GM23338 (cell line): ENCODE data around the gene OGDHL. TPM values are rescaled to one million over a fixed set of nuclear protein-coding genes. Genes with fewer than 3 reads are reported as not detected.
"Not testable (repeated sequence)": the region's sequence is repeated elsewhere in the genome, so short reads cannot be mapped to it uniquely, and the experiment has no call there.

Experiments used
- ATAC-seq: fragments of 200-7000 bp; cut with Tn5 transposase; 3 replicates; pipeline ENCODE4 v1.9.1; 2020
- DNase-seq: peaks from one replicate; pipeline ENCODE4 v3.0.0-alpha.2; 2015; ENCODE audit warnings: low spot score
- H2AFZ ChIP-seq: fragments of 200-600 bp; sonication (generic); 2 replicates; pipeline ENCODE4 v1.8.0; 2016; ENCODE audit warnings: antibody characterized with exemption, mild to moderate bottlenecking, moderate library complexity
- H3F3A ChIP-seq: fragments of 200-600 bp; sonication (generic); replicated peaks from 2 replicates; pipeline ENCODE4 v1.8.0; 2017; ENCODE audit warnings: antibody characterized with exemption, mixed run types, low read depth
- H3K27ac ChIP-seq: fragments of 200-600 bp; sonication (generic); 2 replicates; pipeline ENCODE4 v1.6.1; 2016; ENCODE audit warnings: low read depth
- H3K27me3 ChIP-seq: fragments of 200-600 bp; sonication (generic); 2 replicates; pipeline ENCODE4 v1.8.0; 2016; ENCODE audit warnings: mild to moderate bottlenecking, mixed run types, moderate library complexity; ENCODE audit not compliant: insufficient read depth
- H3K36me3 ChIP-seq: fragments of 200-600 bp; sonication (generic); 2 replicates; pipeline ENCODE4 v1.8.0; 2016; ENCODE audit warnings: mild to moderate bottlenecking; ENCODE audit not compliant: insufficient read depth
- H3K4me1 ChIP-seq: fragments of 200-600 bp; sonication (generic); 2 replicates; pipeline ENCODE4 v1.8.0; 2016; ENCODE audit warnings: mild to moderate bottlenecking, moderate library complexity; ENCODE audit not compliant: insufficient read depth
- H3K4me2 ChIP-seq: fragments of 200-600 bp; sonication (generic); 2 replicates; pipeline ENCODE4 v1.7.1; 2017; ENCODE audit warnings: mixed run types
- H3K4me3 ChIP-seq: fragments of 200-600 bp; sonication (generic); 2 replicates; pipeline ENCODE4 v1.6.1; 2016; ENCODE audit warnings: mixed run types
- H3K79me2 ChIP-seq: fragments of 200-600 bp; sonication (generic); replicated peaks from 2 replicates; pipeline ENCODE4 v1.8.0; 2017; ENCODE audit warnings: mild to moderate bottlenecking; ENCODE audit not compliant: insufficient read depth
- H3K9me2 ChIP-seq: fragments of 200-600 bp; sonication (generic); 2 replicates; pipeline ENCODE4 v1.8.0; 2017; ENCODE audit not compliant: insufficient read depth
- H4K20me1 ChIP-seq: fragments of 200-600 bp; sonication (generic); replicated peaks from 2 replicates; pipeline ENCODE4 v1.8.0; 2017; ENCODE audit warnings: mild to moderate bottlenecking; ENCODE audit not compliant: insufficient read depth
- H3K27ac Mint-ChIP-seq: 2 replicates; pipeline ENCODE4 v1.8.0; 2020; ENCODE audit warnings: inconsistent platforms, mild to moderate bottlenecking, moderate library complexity, mixed read lengths
- H3K27me3 Mint-ChIP-seq: 3 replicates; pipeline ENCODE4 v1.8.0; 2022; ENCODE audit warnings: low read depth, mild to moderate bottlenecking, moderate library complexity, mixed read lengths, inconsistent platforms; ENCODE audit not compliant: insufficient read depth, poor library complexity
- H3K36me3 Mint-ChIP-seq: 3 replicates; pipeline ENCODE4 v1.8.0; 2021; ENCODE audit warnings: low read depth, mild to moderate bottlenecking, inconsistent platforms, moderate library complexity, mixed read lengths
- H3K4me1 Mint-ChIP-seq: 3 replicates; pipeline ENCODE4 v1.8.0; 2020; ENCODE audit warnings: mild to moderate bottlenecking, inconsistent platforms, mixed read lengths
- H3K4me3 Mint-ChIP-seq: 3 replicates; pipeline ENCODE4 v1.8.0; 2021; ENCODE audit warnings: moderate library complexity, mild to moderate bottlenecking, inconsistent platforms, mixed read lengths
- H3K9me3 Mint-ChIP-seq: 3 replicates; pipeline ENCODE4 v1.8.0; 2020; ENCODE audit warnings: moderate library complexity, mild to moderate bottlenecking, inconsistent platforms, mixed read lengths
- CREB1 ChIP-seq: fragments of 250-450 bp; sonication (Bioruptor Pico); IDR thresholded peaks from 2 replicates; pipeline ENCODE4 v1.5.0; 2020; ENCODE audit warnings: low read depth, mild to moderate bottlenecking, moderate library complexity
- EZH2 ChIP-seq: fragments of 200-600 bp; sonication (generic); IDR thresholded peaks from one replicate; pipeline ENCODE4 v1.8.0; 2017; ENCODE audit warnings: antibody characterized with exemption, mild to moderate bottlenecking, low read depth; ENCODE audit not compliant: unreplicated experiment
- EZH2phosphoT487 ChIP-seq: fragments of 200-600 bp; sonication (generic); IDR thresholded peaks from one replicate; pipeline ENCODE4 v1.8.1; 2018; ENCODE audit warnings: antibody characterized with exemption; ENCODE audit not compliant: unreplicated experiment
- NANOG ChIP-seq: IDR thresholded peaks from 2 replicates; pipeline ENCODE4 v1.6.1; 2016; ENCODE audit warnings: antibody characterized with exemption, borderline replicate concordance
- POLR2AphosphoS5 ChIP-seq: IDR thresholded peaks from 2 replicates; pipeline ENCODE4 v1.6.1; 2016; ENCODE audit warnings: antibody characterized with exemption, low read depth
- STAT1 ChIP-seq: IDR thresholded peaks from one replicate; pipeline ENCODE4 v1.6.1; 2016; ENCODE audit warnings: antibody characterized with exemption; ENCODE audit not compliant: unreplicated experiment
- ZNF331 ChIP-seq: fragments of 250-450 bp; sonication (Bioruptor Pico); IDR thresholded peaks from 2 replicates; pipeline ENCODE4 v1.5.0; 2020; ENCODE audit warnings: low read depth, mild to moderate bottlenecking, moderate library complexity
- polyA plus RNA-seq: library from polyadenylated mRNA; unstranded; fragments of >200 nt; fragmentation: Nextera tagmentation; extraction: Ambion mirVana; gene quantifications from 2 replicates; pipeline ENCODE4 v1.2.1, GENCODE V29; 2016
- total RNA-seq: library from RNA; depleted of rRNA; stranded (reverse); fragments of >200 nt; shearing (Covaris generic); gene quantifications from 2 replicates; pipeline ENCODE4 v1.2.3, GENCODE V29; 2014
- TF ChIP-seq, protein P1 (sequence below): IDR thresholded peaks from 2 replicates; pipeline ENCODE4 v1.6.1; 2016; ENCODE audit warnings: antibody characterized with exemption
- TF ChIP-seq, protein P2 (sequence below): fragments of 250-450 bp; sonication (Bioruptor Pico); IDR thresholded peaks from 2 replicates; pipeline ENCODE4 v1.5.0; 2020; ENCODE audit warnings: mild to moderate bottlenecking, moderate library complexity

OGDHL gene
- total and polyA plus RNA-seq, 2 experiments from 2014 or later, result 8.3 to 15.5 TPM

DNA sequence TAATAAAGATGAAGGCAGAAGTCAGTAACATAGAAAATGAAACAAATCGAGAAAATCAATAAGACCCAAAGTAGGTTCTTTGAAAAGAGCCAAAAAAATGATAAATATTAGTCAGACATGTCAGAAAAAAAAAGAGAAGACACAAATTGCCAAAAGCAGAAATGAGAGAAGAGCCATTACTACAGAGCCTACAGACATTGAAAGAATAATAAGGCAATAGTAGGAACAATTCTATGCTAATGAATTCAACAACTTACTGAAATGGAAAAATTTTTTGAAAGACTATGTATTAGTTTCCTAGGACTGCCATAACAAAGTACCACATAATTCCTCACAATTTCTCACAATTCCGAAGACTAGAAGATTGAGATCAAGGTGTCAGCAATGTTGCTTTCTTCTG, 35.5 kb downstream of the OGDHL start:
- TF ChIP-seq CREB1 (CRISPR knock-in tag), result no peak
- no peak for TF ChIP-seq EZH2phosphoT487
- TF ChIP-seq POLR2AphosphoS5, result no peak
- no peak for TF ChIP-seq EZH2
- TF ChIP-seq NANOG, result no peak
- TF ChIP-seq ZNF331 (CRISPR knock-in tag), result no peak
- TF ChIP-seq, protein P1, sequence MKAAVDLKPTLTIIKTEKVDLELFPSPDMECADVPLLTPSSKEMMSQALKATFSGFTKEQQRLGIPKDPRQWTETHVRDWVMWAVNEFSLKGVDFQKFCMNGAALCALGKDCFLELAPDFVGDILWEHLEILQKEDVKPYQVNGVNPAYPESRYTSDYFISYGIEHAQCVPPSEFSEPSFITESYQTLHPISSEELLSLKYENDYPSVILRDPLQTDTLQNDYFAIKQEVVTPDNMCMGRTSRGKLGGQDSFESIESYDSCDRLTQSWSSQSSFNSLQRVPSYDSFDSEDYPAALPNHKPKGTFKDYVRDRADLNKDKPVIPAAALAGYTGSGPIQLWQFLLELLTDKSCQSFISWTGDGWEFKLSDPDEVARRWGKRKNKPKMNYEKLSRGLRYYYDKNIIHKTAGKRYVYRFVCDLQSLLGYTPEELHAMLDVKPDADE, result no peak
- TF ChIP-seq, protein P2, sequence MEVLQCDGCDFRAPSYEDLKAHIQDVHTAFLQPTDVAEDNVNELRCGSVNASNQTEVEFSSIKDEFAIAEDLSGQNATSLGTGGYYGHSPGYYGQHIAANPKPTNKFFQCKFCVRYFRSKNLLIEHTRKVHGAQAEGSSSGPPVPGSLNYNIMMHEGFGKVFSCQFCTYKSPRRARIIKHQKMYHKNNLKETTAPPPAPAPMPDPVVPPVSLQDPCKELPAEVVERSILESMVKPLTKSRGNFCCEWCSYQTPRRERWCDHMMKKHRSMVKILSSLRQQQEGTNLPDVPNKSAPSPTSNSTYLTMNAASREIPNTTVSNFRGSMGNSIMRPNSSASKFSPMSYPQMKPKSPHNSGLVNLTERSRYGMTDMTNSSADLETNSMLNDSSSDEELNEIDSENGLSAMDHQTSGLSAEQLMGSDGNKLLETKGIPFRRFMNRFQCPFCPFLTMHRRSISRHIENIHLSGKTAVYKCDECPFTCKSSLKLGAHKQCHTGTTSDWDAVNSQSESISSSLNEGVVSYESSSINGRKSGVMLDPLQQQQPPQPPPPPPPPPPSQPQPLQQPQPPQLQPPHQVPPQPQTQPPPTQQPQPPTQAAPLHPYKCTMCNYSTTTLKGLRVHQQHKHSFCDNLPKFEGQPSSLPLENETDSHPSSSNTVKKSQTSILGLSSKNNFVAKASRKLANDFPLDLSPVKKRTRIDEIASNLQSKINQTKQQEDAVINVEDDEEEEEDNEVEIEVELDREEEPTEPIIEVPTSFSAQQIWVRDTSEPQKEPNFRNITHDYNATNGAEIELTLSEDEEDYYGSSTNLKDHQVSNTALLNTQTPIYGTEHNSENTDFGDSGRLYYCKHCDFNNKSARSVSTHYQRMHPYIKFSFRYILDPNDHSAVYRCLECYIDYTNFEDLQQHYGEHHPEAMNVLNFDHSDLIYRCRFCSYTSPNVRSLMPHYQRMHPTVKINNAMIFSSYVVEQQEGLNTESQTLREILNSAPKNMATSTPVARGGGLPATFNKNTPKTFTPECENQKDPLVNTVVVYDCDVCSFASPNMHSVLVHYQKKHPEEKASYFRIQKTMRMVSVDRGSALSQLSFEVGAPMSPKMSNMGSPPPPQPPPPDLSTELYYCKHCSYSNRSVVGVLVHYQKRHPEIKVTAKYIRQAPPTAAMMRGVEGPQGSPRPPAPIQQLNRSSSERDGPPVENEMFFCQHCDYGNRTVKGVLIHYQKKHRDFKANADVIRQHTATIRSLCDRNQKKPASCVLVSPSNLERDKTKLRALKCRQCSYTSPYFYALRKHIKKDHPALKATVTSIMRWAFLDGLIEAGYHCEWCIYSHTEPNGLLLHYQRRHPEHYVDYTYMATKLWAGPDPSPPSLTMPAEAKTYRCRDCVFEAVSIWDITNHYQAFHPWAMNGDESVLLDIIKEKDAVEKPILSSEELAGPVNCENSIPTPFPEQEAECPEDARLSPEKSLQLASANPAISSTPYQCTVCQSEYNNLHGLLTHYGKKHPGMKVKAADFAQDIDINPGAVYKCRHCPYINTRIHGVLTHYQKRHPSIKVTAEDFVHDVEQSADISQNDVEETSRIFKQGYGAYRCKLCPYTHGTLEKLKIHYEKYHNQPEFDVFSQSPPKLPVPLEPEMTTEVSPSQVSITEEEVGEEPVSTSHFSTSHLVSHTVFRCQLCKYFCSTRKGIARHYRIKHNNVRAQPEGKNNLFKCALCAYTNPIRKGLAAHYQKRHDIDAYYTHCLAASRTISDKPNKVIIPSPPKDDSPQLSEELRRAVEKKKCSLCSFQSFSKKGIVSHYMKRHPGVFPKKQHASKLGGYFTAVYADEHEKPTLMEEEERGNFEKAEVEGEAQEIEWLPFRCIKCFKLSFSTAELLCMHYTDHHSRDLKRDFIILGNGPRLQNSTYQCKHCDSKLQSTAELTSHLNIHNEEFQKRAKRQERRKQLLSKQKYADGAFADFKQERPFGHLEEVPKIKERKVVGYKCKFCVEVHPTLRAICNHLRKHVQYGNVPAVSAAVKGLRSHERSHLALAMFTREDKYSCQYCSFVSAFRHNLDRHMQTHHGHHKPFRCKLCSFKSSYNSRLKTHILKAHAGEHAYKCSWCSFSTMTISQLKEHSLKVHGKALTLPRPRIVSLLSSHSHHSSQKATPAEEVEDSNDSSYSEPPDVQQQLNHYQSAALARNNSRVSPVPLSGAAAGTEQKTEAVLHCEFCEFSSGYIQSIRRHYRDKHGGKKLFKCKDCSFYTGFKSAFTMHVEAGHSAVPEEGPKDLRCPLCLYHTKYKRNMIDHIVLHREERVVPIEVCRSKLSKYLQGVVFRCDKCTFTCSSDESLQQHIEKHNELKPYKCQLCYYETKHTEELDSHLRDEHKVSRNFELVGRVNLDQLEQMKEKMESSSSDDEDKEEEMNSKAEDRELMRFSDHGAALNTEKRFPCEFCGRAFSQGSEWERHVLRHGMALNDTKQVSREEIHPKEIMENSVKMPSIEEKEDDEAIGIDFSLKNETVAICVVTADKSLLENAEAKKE (CRISPR knock-in tag), result no peak
- no peak for TF ChIP-seq STAT1
- H3K27me3 Mint-ChIP-seq, result no peaks in the 10 kb centered on the region
- Histone ChIP-seq H3K79me2 (no peaks in the 10 kb centered on the region), H3K9me2 (no peaks in the 10 kb centered on the region), H3K27ac (no peak overlapping the region), H4K20me1 (no peaks in the 10 kb centered on the region), H3K27me3 (no peaks in the 10 kb centered on the region), H2AFZ (no peak overlapping the region), H3K36me3 (no peaks in the 10 kb centered on the region), H3K4me3 (no peak overlapping the region), H3K4me1 (no peaks in the 10 kb centered on the region), H3K4me2 (no peak overlapping the region), H3F3A (no peaks in the 10 kb centered on the region)
- no peak overlapping the region for H3K4me3 Mint-ChIP-seq
- DNase-seq (no peak), ATAC-seq (no peak)
- H3K9me3 Mint-ChIP-seq, result peaks cover 10% of the 10 kb centered on the region
- peaks cover 4% of the 10 kb centered on the region; the same call in 2 of the 3 replicates for H3K36me3 Mint-ChIP-seq
- no peaks in the 10 kb centered on the region for H3K4me1 Mint-ChIP-seq
- no peak overlapping the region for H3K27ac Mint-ChIP-seq

DNA sequence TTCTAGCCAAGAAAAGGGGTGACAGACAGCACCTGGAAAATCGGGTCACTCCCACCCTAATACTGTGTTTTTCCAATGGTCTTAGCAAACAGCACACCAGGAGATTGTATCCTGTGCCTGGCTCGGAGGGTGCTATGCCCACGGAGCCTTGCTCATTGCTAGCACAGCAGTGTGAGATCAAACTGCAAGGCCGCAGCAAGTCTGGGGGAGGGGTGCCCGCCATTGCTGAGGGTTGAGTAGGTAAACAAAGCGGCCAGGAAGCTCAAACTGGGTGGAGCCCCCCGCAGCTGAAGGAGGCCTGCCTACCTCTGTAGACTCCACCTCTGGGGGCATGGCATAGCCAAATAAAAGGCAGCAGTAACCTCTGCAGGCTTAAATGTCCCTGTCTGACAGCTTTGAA, 47.0 kb downstream of the OGDHL start:
- H3K27ac Mint-ChIP-seq, H3K79me2 ChIP-seq, H3K4me2 ChIP-seq, H2AFZ ChIP-seq, H3K4me3 ChIP-seq, DNase-seq, H3K36me3 ChIP-seq, H3F3A ChIP-seq, H3K27me3 ChIP-seq, ATAC-seq, H3K9me2 ChIP-seq, H3K4me1 ChIP-seq, H3K27ac ChIP-seq, H3K4me3 Mint-ChIP-seq, H3K4me1 Mint-ChIP-seq, H3K27me3 Mint-ChIP-seq, H4K20me1 ChIP-seq: not testable (repeated sequence)
- peaks cover 11% of the 10 kb centered on the region for H3K36me3 Mint-ChIP-seq
- peaks cover 25% of the 10 kb centered on the region for H3K9me3 Mint-ChIP-seq
